GM12878 (cell line): ENCODE data around the gene COX4I2. TPM values are rescaled to one million over a fixed set of nuclear protein-coding genes. Genes with fewer than 3 reads are reported as not detected.

ENCODE experiments used
- ATAC-seq: fragments of 200-7000 bp; cut with Tn5 transposase; 3 replicates; pipeline ENCODE4 v1.9.1; 2020; ENCODE audit warnings: mild to moderate bottlenecking, moderate library complexity
- BruUV-seq: library from RNA; stranded (reverse); fragments of 400-500 nt; replicated peaks from 2 replicates; lab custom pipeline; 2021; lab: Mats Ljungman, UMichigan
- CTCF ChIA-PET: fragments of 300-600 bp; sonication (Branson Sonifier 250); formaldehyde crosslinking; extraction: SDS; loops from one replicate; lab custom pipeline; 2021; ENCODE audit warnings: inconsistent platforms; lab: Yijun Ruan, JAX
- POLR2A ChIA-PET: fragments of 350-600 bp; formaldehyde crosslinking; extraction: SDS; loops from one replicate; lab custom pipeline; 2021; ENCODE audit warnings: inconsistent platforms; lab: Charles Lee
- RAD21 ChIA-PET: fragments of 300-600 bp; sonication (Branson Sonifier 250); formaldehyde crosslinking; loops from one replicate; lab custom pipeline; 2023; ENCODE audit warnings: antibody characterized with exemption; ENCODE audit not compliant: unreplicated experiment; lab: Charles Lee
- SMC1A ChIA-PET: fragments of 300-600 bp; sonication (Branson Sonifier 250); formaldehyde crosslinking; loops from one replicate; lab custom pipeline; 2023; ENCODE audit not compliant: unreplicated experiment, uncharacterized antibody; lab: Charles Lee
- DNase-seq: peaks from one replicate; pipeline ENCODE4 v3.0.0-alpha.2; 2011; ENCODE audit warnings: low read depth, low spot score
- FAIRE-seq: peaks from 3 replicates; lab custom pipeline; 2011; peaks lifted over from hg19 to GRCh38; lab: Jason Lieb, UNC
- H2AFZ ChIP-seq: 2 replicates; pipeline ENCODE4 v1.6.0; 2011; ENCODE audit warnings: low read depth, low read length, control low read depth; ENCODE audit not compliant: control insufficient read depth
- H3K27ac ChIP-seq: 2 replicates; pipeline ENCODE4 v1.5.1; 2011; ENCODE audit warnings: control low read depth; ENCODE audit not compliant: control insufficient read depth, insufficient read depth
- H3K27me3 ChIP-seq, 2 experiments: replicated peaks in 1 of 2; 2 replicates each; pipeline versions ENCODE4 v1.6.0 to v1.6.1; 2011; ENCODE audit warnings: low read length in 1 of 2; ENCODE audit not compliant: control insufficient read depth in 2 of 2, insufficient read depth in 2 of 2
- H3K36me3 ChIP-seq, 2 experiments: 2 replicates each; pipeline ENCODE4 v1.5.1; 2011; ENCODE audit warnings: low read length in 1 of 2; ENCODE audit not compliant: control insufficient read depth in 2 of 2, insufficient read depth in 2 of 2
- H3K4me1 ChIP-seq: 2 replicates; pipeline ENCODE4 v1.6.1; 2011; ENCODE audit warnings: mild to moderate bottlenecking, low read length, moderate library complexity, mixed read lengths; ENCODE audit not compliant: control insufficient read depth, insufficient read depth
- H3K4me2 ChIP-seq: 2 replicates; pipeline ENCODE4 v1.6.0; 2011; ENCODE audit warnings: control low read depth; ENCODE audit not compliant: control insufficient read depth, insufficient read depth
- H3K4me3 ChIP-seq: fragments of 200-600 bp; sonication (generic); 2 replicates; pipeline ENCODE4 v1.5.1; 2016
- H3K79me2 ChIP-seq: 2 replicates; pipeline ENCODE4 v1.6.0; 2011; ENCODE audit warnings: low read length; ENCODE audit not compliant: control insufficient read depth, insufficient read depth
- H3K9ac ChIP-seq: 2 replicates; pipeline ENCODE4 v1.8.0; 2011; ENCODE audit warnings: low read length, control low read depth, mixed read lengths; ENCODE audit not compliant: control insufficient read depth, insufficient read depth
- H3K9me3 ChIP-seq: replicated peaks from 3 replicates; pipeline ENCODE4 v1.5.1; 2011; ENCODE audit warnings: mild to moderate bottlenecking, low read length; ENCODE audit not compliant: control insufficient read depth, insufficient read depth
- H4K20me1 ChIP-seq: 2 replicates; pipeline ENCODE4 v1.6.0; 2011; ENCODE audit not compliant: control insufficient read depth, insufficient read depth
- DPF2 ChIP-seq: fragments of 450-650 bp; IDR thresholded peaks from 2 replicates; pipeline ENCODE4 v1.6.1; 2017; ENCODE audit warnings: mild to moderate bottlenecking
- IRF5 ChIP-seq: fragments of 450-650 bp; IDR thresholded peaks from 2 replicates; pipeline ENCODE4 v1.6.1; 2017; ENCODE audit warnings: borderline replicate concordance
- NR2C2 ChIP-seq: IDR thresholded peaks from 2 replicates; pipeline ENCODE4 v1.6.1; 2011; ENCODE audit warnings: borderline replicate concordance, low read depth; ENCODE audit not compliant: control insufficient read depth, insufficient read length
- RCOR1 ChIP-seq: conservative IDR thresholded peaks from 2 replicates; pipeline ENCODE4 v1.6.1; 2012; ENCODE audit warnings: low read depth, low read length, improper control_type of control experiment
- SKIL ChIP-seq: fragments of 450-650 bp; IDR thresholded peaks from 2 replicates; pipeline ENCODE4 v1.6.1; 2017; ENCODE audit warnings: mild to moderate bottlenecking, low read depth, inconsistent platforms; ENCODE audit not compliant: poor library complexity, severe bottlenecking
- WRNIP1 ChIP-seq: IDR thresholded peaks from 2 replicates; pipeline ENCODE4 v1.6.1; 2011; ENCODE audit warnings: low read depth, low read length, improper control_type of control experiment, borderline replicate concordance
- YY1 ChIP-seq: IDR thresholded peaks from 2 replicates; pipeline ENCODE4 v1.6.1; 2011; ENCODE audit warnings: low read depth, mild to moderate bottlenecking, low read length
- WGBS: methylation state at CpG from one replicate; pipeline ENCODE4 v1.1.6; 2016; ENCODE audit warnings: low lambda C conversion rate; ENCODE audit not compliant: insufficient replicate concordance, insufficient coverage; ENCODE audit errors: missing lambda C conversion rate; 5-methylcytosine and 5-hydroxymethylcytosine counted together
- in situ Hi-C: fragments of 300-500 bp; cut with MboI; formaldehyde crosslinking; loops from 9 replicates; pipeline ENCODE4 v1.14.3; 2018; ENCODE audit warnings: mixed read lengths
- intact Hi-C: fragments of 100-400 bp; cut with micrococcal nuclease; formaldehyde crosslinking; loops from one replicate; pipeline ENCODE4 v1.14.2; 2022; ENCODE audit not compliant: unreplicated experiment
- polyA plus RNA-seq, 11 experiments: library from polyadenylated mRNA; depleted of rRNA in 4 of 11; unstranded in 6 of 11; stranded (reverse) in 5 of 11; fragments of >200 nt; fragmentation: Nextera tagmentation in 4 of 11; fragmentation: Illumina TruSeq in 1 of 11; extraction: Ambion mirVana in 4 of 11; extraction: Trizol in 1 of 11; gene quantifications; 1 replicate in 1 of 11; 2 replicates in 10 of 11; pipeline versions ENCODE4 v1.2.1 to v1.2.3, GENCODE V29; 2011 to 2016; ENCODE audit warnings: inconsistent platforms in 2 of 11, missing spikeins in 2 of 11, low read depth in 1 of 11
- total RNA-seq, 4 experiments: library from RNA; depleted of rRNA in 3 of 4; stranded (reverse); fragments of >200 nt in 3 of 4; fragmentation: Illumina TruSeq in 1 of 4; extraction: Trizol in 1 of 4; gene quantifications; 2 replicates each; pipeline versions ENCODE4 v1.2.1 to v1.2.3, GENCODE V29; 2013 to 2021
- TF ChIP-seq, protein P1 (sequence below): IDR thresholded peaks from 2 replicates; pipeline ENCODE4 v1.6.1; 2011; ENCODE audit warnings: borderline replicate concordance, low read depth, mild to moderate bottlenecking, moderate library complexity, low read length; ENCODE audit not compliant: insufficient read depth, poor library complexity, severe bottlenecking
- TF ChIP-seq, protein P2 (sequence below): fragments of 450-650 bp; formaldehyde crosslinking; IDR thresholded peaks from 2 replicates; pipeline ENCODE4 v1.4.0; 2020; ENCODE audit warnings: mild to moderate bottlenecking, moderate library complexity

Gene COX4I2
- total and polyA plus RNA-seq, 10 of the 15 experiments (the other 5 are each of a cell fraction or from before 2014, with no cell fraction given): not detected

GRCh38 chr20:31673943-31674463 lies 36.3 kb downstream of the COX4I2 start:
- FAIRE-seq (no peak), ATAC-seq (no peak), DNase-seq (no peak)
- intact Hi-C loops: loop anchor here (2.0 kb wide), 1 partner anchor 49 kb away; the partner anchor contains the start of gene BCL2L1
- Histone ChIP-seq H3K9ac (no peak overlapping the region), H3K4me3 (no peak overlapping the region), H3K79me2 (peaks cover 31% of the 10 kb centered on the region), H2AFZ (no peak overlapping the region), H3K27me3 (no peaks in the 10 kb centered on the region), H3K9me3 (no peaks in the 10 kb centered on the region), H3K27ac (0 out of 2 replicates have a peak overlapping the region, but pooled peaks have one; percentile 91), H3K4me1 (peaks cover 29% of the 10 kb centered on the region), H3K36me3 (peaks cover 1 to 11% of the 10 kb centered on the region in 2 experiments; a peak in 3 of 4 replicates), H4K20me1 (no peaks in the 10 kb centered on the region), H3K4me2 (no peak overlapping the region)
- ChIA-PET POLR2A (interaction anchor here (0.6 to 5.7 kb wide), 7 partner anchors 12 to 868 kb away, joined by 3 to 33 read pairs (median 5); partner anchors contain the start of gene BCL2L1), RAD21 (interaction anchor here (0.8 to 5.5 kb wide), 10 partner anchors 11 to 61 kb away, joined by 3 to 48 read pairs (median 5); partner anchors contain the start of gene BCL2L1), SMC1A (interaction anchor here (0.6 to 4.6 kb wide), 8 partner anchors 11 to 126 kb away, joined by 3 to 60 read pairs (median 22); partner anchors contain the start of gene BCL2L1), CTCF (interaction anchor here (0.7 to 6.2 kb wide), 9 partner anchors 8 to 49 kb away, joined by 3 to 66 read pairs (median 10); partner anchors contain the start of gene BCL2L1)
- BruUV-seq: no TSS peak
- in situ Hi-C loops: no loop called here
- TF ChIP-seq RCOR1 (no peak), IRF5 (no peak), WRNIP1 (no peak), YY1 (no peak), SKIL (no peak), NR2C2 (no peak), DPF2 (no peak)
- TF ChIP-seq, protein P1, sequence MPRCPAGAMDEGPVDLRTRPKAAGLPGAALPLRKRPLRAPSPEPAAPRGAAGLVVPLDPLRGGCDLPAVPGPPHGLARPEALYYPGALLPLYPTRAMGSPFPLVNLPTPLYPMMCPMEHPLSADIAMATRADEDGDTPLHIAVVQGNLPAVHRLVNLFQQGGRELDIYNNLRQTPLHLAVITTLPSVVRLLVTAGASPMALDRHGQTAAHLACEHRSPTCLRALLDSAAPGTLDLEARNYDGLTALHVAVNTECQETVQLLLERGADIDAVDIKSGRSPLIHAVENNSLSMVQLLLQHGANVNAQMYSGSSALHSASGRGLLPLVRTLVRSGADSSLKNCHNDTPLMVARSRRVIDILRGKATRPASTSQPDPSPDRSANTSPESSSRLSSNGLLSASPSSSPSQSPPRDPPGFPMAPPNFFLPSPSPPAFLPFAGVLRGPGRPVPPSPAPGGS: no peak
- TF ChIP-seq, protein P2, sequence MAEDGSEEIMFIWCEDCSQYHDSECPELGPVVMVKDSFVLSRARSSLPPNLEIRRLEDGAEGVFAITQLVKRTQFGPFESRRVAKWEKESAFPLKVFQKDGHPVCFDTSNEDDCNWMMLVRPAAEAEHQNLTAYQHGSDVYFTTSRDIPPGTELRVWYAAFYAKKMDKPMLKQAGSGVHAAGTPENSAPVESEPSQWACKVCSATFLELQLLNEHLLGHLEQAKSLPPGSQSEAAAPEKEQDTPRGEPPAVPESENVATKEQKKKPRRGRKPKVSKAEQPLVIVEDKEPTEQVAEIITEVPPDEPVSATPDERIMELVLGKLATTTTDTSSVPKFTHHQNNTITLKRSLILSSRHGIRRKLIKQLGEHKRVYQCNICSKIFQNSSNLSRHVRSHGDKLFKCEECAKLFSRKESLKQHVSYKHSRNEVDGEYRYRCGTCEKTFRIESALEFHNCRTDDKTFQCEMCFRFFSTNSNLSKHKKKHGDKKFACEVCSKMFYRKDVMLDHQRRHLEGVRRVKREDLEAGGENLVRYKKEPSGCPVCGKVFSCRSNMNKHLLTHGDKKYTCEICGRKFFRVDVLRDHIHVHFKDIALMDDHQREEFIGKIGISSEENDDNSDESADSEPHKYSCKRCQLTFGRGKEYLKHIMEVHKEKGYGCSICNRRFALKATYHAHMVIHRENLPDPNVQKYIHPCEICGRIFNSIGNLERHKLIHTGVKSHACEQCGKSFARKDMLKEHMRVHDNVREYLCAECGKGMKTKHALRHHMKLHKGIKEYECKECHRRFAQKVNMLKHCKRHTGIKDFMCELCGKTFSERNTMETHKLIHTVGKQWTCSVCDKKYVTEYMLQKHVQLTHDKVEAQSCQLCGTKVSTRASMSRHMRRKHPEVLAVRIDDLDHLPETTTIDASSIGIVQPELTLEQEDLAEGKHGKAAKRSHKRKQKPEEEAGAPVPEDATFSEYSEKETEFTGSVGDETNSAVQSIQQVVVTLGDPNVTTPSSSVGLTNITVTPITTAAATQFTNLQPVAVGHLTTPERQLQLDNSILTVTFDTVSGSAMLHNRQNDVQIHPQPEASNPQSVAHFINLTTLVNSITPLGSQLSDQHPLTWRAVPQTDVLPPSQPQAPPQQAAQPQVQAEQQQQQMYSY (CRISPR knock-in tag): no peak
- 50% methylated on average over 2 of the region's 2 CpGs for WGBS
